Liver (tissue), 9 donors: ENCODE data around the gene RESP18. TPM values are rescaled to one million over a fixed set of nuclear protein-coding genes. Genes with fewer than 3 reads are reported as not detected.

Source experiments
- DNase-seq: peaks from one replicate; pipeline ENCODE4 v3.0.0-alpha.2; 2017; ENCODE audit warnings: low spot score
- H3K27ac ChIP-seq, 2 donors: one replicate each; pipeline ENCODE4 v1.7.0; 2013; ENCODE audit warnings: inconsistent platforms in 2 of 2, low read length in 2 of 2, control low read depth in 1 of 2, low read depth in 1 of 2, mild to moderate bottlenecking in 1 of 2
- H3K27me3 ChIP-seq, 4 donors: one replicate each; pipeline versions ENCODE4 v1.6.1 to v1.7.0; 2013; ENCODE audit warnings: low read length in 3 of 4, inconsistent platforms in 1 of 4, mild to moderate bottlenecking in 1 of 4, moderate library complexity in 1 of 4; ENCODE audit not compliant: control insufficient read depth in 4 of 4, insufficient read depth in 4 of 4
- H3K36me3 ChIP-seq, 4 donors: one replicate each; pipeline versions ENCODE4 v1.6.1 to v1.7.0; 2013; ENCODE audit warnings: low read length in 3 of 4, mild to moderate bottlenecking in 3 of 4, low read depth in 1 of 4, moderate library complexity in 1 of 4; ENCODE audit not compliant: control insufficient read depth in 4 of 4, insufficient read depth in 3 of 4
- H3K4me1 ChIP-seq, 4 donors: one replicate each; pipeline versions ENCODE4 v1.6.1 to v1.7.0; 2013; ENCODE audit warnings: low read length in 3 of 4, mild to moderate bottlenecking in 3 of 4, moderate library complexity in 1 of 4; ENCODE audit not compliant: control insufficient read depth in 4 of 4, insufficient read depth in 4 of 4
- H3K4me3 ChIP-seq, 3 donors: one replicate each; pipeline versions ENCODE4 v1.6.1 to v1.7.0; 2013; ENCODE audit warnings: low read length in 3 of 3, control low read depth in 1 of 3, low read depth in 1 of 3, mild to moderate bottlenecking in 1 of 3
- H3K9ac ChIP-seq, 2 donors: one replicate each; pipeline ENCODE4 v1.7.0; 2013; ENCODE audit warnings: low read length in 2 of 2, mild to moderate bottlenecking in 2 of 2, moderate library complexity in 2 of 2, control low read depth in 1 of 2, low read depth in 1 of 2
- H3K9me3 ChIP-seq, 4 donors: one replicate each; pipeline versions ENCODE4 v1.6.1 to v1.7.0; 2013; ENCODE audit warnings: low read length in 3 of 4; ENCODE audit not compliant: control insufficient read depth in 4 of 4
- EGR1 ChIP-seq, 2 donors: IDR thresholded peaks; 2 replicates each; pipeline ENCODE4 v1.6.1; 2016 to 2018; ENCODE audit warnings: antibody characterized with exemption in 2 of 2, low read depth in 2 of 2
- FOXA1 ChIP-seq: IDR thresholded peaks from 2 replicates; pipeline ENCODE4 v1.6.1; 2016; ENCODE audit warnings: antibody characterized with exemption
- FOXA2 ChIP-seq: IDR thresholded peaks from 2 replicates; pipeline ENCODE4 v1.6.1; 2016; ENCODE audit warnings: antibody characterized with exemption
- GABPA ChIP-seq, 2 donors: IDR thresholded peaks in 1 of 2; conservative IDR thresholded peaks in 1 of 2; 2 replicates each; pipeline ENCODE4 v1.6.1; 2016; ENCODE audit warnings: antibody characterized with exemption in 2 of 2, mild to moderate bottlenecking in 1 of 2, moderate library complexity in 1 of 2
- HNF4A ChIP-seq, 2 donors: conservative IDR thresholded peaks; 2 replicates each; pipeline ENCODE4 v1.6.1; 2016; ENCODE audit warnings: antibody characterized with exemption in 2 of 2, mild to moderate bottlenecking in 2 of 2
- HNF4G ChIP-seq: IDR thresholded peaks from 2 replicates; pipeline ENCODE4 v1.6.1; 2016; ENCODE audit warnings: antibody characterized with exemption
- JUND ChIP-seq, 2 donors: IDR thresholded peaks; 2 replicates each; pipeline ENCODE4 v1.6.1; 2016; ENCODE audit warnings: antibody characterized with exemption in 2 of 2
- NR2F2 ChIP-seq: IDR thresholded peaks from 2 replicates; pipeline ENCODE4 v1.6.1; 2016; ENCODE audit warnings: antibody characterized with exemption
- RAD21 ChIP-seq, 2 donors: IDR thresholded peaks; 2 replicates each; pipeline ENCODE4 v1.6.1; 2016; ENCODE audit warnings: antibody characterized with exemption in 2 of 2, mild to moderate bottlenecking in 2 of 2
- RXRA ChIP-seq, 2 donors: IDR thresholded peaks; 2 replicates each; pipeline ENCODE4 v1.6.1; 2017 to 2018; ENCODE audit warnings: antibody characterized with exemption in 2 of 2, mild to moderate bottlenecking in 1 of 2
- SP1 ChIP-seq: IDR thresholded peaks from 2 replicates; pipeline ENCODE4 v1.6.1; 2018; ENCODE audit warnings: antibody characterized with exemption, mild to moderate bottlenecking
- TAF1 ChIP-seq: conservative IDR thresholded peaks from 2 replicates; pipeline ENCODE4 v1.6.1; 2016; ENCODE audit warnings: antibody characterized with exemption, mild to moderate bottlenecking
- YY1 ChIP-seq: IDR thresholded peaks from 2 replicates; pipeline ENCODE4 v1.6.1; 2016; ENCODE audit warnings: antibody characterized with exemption, mild to moderate bottlenecking
- WGBS: extraction: QIAGEN DNeasy Blood & Tissue Kit; methylation state at CpG from one replicate; pipeline ENCODE4 v1.1.7; 2013; 5-methylcytosine and 5-hydroxymethylcytosine counted together
- polyA plus RNA-seq, 2 donors: library from polyadenylated mRNA; stranded (reverse) in 1 of 2; unstranded in 1 of 2; fragments of 200-250 nt in 1 of 2; fragments of >200 nt in 1 of 2; fragmentation: Nextera tagmentation in 1 of 2; extraction: Ambion mirVana in 1 of 2; gene quantifications; one replicate each; pipeline versions ENCODE4 v1.2.1 to v1.2.3, GENCODE V29; 2013 to 2015
- total RNA-seq, 2 donors: library from RNA; depleted of rRNA; stranded (reverse); fragments of >200 nt; gene quantifications; one replicate each; pipeline ENCODE4 v1.2.3, GENCODE V29; 2014
- TF ChIP-seq, protein P1 (sequence below): IDR thresholded peaks from 2 replicates; pipeline ENCODE4 v1.6.1; 2016; ENCODE audit warnings: antibody characterized with exemption
- TF ChIP-seq, protein P2 (sequence below): IDR thresholded peaks from 2 replicates; pipeline ENCODE4 v1.6.1; 2016; ENCODE audit warnings: antibody characterized with exemption
- TF ChIP-seq, protein P3 (sequence below): fragments of 150-350 bp; IDR thresholded peaks from 2 replicates; pipeline ENCODE4 v1.5.1; 2017; ENCODE audit warnings: improper control_type of control experiment, low read depth, low read length; ENCODE audit not compliant: missing input control
- TF ChIP-seq, protein P4 (sequence below): IDR thresholded peaks from 2 replicates; pipeline ENCODE4 v1.6.1; 2016; ENCODE audit warnings: antibody characterized with exemption, mild to moderate bottlenecking
- TF ChIP-seq, protein P5 (sequence below): IDR thresholded peaks from 2 replicates; pipeline ENCODE4 v1.6.1; 2016; ENCODE audit warnings: antibody characterized with exemption
- donor health status: healthy.
- donor health status: healthy.
- donor health status: healthy.
- donor health status: healthy.
- donor health status: healthy.

Gene RESP18
- total and polyA plus RNA-seq, 4 donors: not detected

DNA sequence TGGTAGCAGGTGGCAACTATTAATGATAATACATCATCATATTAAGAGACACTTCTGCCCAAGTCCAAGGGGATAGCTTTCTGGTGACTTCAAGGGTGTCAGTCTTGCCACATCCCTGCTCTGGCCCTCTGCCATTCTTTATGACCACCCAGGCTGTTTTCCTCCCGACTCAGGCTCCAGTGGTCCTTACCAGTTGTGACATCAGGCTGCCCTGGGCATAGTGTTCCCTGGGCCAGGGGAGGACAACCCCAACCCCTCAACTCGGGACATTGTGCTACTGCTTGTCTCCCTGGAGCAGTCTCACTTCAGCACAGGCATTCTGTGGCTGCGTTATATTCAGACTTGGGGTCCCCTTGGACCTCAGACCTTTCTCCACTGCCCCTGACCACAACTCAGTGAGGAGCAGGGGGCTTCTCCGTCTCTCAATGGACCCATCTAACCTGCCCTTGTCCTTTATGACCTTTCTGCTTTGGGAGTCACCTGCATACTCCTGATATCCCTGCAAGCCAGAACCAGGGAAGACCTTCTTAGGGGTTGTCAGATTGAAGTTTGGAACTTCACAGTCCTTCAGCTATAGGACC lies 40.5 kb downstream of the RESP18 start:
- no peak overlapping the region for H3K27ac ChIP-seq
- H3K36me3 ChIP-seq: no peaks in the 10 kb centered on the region
- no peak overlapping the region for H3K9ac ChIP-seq
- WGBS: 79% methylated on average over 4 of the region's 4 CpGs
- H3K9me3 ChIP-seq: no peaks in the 10 kb centered on the region
- no peaks in the 10 kb centered on the region for H3K27me3 ChIP-seq
- H3K4me1 ChIP-seq: peaks cover 0 to 4% (median 3%) of the 10 kb centered on the region in 4 donors
- no peak for DNase-seq
- H3K4me3 ChIP-seq: no peak overlapping the region
- no peak for TF ChIP-seq TAF1
- TF ChIP-seq, protein P1, sequence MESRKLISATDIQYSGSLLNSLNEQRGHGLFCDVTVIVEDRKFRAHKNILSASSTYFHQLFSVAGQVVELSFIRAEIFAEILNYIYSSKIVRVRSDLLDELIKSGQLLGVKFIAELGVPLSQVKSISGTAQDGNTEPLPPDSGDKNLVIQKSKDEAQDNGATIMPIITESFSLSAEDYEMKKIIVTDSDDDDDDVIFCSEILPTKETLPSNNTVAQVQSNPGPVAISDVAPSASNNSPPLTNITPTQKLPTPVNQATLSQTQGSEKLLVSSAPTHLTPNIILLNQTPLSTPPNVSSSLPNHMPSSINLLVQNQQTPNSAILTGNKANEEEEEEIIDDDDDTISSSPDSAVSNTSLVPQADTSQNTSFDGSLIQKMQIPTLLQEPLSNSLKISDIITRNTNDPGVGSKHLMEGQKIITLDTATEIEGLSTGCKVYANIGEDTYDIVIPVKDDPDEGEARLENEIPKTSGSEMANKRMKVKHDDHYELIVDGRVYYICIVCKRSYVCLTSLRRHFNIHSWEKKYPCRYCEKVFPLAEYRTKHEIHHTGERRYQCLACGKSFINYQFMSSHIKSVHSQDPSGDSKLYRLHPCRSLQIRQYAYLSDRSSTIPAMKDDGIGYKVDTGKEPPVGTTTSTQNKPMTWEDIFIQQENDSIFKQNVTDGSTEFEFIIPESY: no peak
- no peak for TF ChIP-seq FOXA2
- no peak for TF ChIP-seq FOXA1
- TF ChIP-seq HNF4G: no peak
- TF ChIP-seq JUND (IDR thresholded peaks at IDR 0.05): no peak
- TF ChIP-seq, protein P2, sequence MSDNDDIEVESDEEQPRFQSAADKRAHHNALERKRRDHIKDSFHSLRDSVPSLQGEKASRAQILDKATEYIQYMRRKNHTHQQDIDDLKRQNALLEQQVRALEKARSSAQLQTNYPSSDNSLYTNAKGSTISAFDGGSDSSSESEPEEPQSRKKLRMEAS: no peak
- no peak for TF ChIP-seq GABPA (IDR thresholded peaks at IDR 0.05 in 1 of 2, conservative IDR thresholded peaks at IDR 0.05 in 1 of 2)
- TF ChIP-seq NR2F2: no peak
- TF ChIP-seq, protein P3, sequence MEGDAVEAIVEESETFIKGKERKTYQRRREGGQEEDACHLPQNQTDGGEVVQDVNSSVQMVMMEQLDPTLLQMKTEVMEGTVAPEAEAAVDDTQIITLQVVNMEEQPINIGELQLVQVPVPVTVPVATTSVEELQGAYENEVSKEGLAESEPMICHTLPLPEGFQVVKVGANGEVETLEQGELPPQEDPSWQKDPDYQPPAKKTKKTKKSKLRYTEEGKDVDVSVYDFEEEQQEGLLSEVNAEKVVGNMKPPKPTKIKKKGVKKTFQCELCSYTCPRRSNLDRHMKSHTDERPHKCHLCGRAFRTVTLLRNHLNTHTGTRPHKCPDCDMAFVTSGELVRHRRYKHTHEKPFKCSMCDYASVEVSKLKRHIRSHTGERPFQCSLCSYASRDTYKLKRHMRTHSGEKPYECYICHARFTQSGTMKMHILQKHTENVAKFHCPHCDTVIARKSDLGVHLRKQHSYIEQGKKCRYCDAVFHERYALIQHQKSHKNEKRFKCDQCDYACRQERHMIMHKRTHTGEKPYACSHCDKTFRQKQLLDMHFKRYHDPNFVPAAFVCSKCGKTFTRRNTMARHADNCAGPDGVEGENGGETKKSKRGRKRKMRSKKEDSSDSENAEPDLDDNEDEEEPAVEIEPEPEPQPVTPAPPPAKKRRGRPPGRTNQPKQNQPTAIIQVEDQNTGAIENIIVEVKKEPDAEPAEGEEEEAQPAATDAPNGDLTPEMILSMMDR: no peak
- no peak for TF ChIP-seq YY1
- no peak for TF ChIP-seq HNF4A (conservative IDR thresholded peaks at IDR 0.05)
- no peak for TF ChIP-seq SP1
- TF ChIP-seq, protein P4, sequence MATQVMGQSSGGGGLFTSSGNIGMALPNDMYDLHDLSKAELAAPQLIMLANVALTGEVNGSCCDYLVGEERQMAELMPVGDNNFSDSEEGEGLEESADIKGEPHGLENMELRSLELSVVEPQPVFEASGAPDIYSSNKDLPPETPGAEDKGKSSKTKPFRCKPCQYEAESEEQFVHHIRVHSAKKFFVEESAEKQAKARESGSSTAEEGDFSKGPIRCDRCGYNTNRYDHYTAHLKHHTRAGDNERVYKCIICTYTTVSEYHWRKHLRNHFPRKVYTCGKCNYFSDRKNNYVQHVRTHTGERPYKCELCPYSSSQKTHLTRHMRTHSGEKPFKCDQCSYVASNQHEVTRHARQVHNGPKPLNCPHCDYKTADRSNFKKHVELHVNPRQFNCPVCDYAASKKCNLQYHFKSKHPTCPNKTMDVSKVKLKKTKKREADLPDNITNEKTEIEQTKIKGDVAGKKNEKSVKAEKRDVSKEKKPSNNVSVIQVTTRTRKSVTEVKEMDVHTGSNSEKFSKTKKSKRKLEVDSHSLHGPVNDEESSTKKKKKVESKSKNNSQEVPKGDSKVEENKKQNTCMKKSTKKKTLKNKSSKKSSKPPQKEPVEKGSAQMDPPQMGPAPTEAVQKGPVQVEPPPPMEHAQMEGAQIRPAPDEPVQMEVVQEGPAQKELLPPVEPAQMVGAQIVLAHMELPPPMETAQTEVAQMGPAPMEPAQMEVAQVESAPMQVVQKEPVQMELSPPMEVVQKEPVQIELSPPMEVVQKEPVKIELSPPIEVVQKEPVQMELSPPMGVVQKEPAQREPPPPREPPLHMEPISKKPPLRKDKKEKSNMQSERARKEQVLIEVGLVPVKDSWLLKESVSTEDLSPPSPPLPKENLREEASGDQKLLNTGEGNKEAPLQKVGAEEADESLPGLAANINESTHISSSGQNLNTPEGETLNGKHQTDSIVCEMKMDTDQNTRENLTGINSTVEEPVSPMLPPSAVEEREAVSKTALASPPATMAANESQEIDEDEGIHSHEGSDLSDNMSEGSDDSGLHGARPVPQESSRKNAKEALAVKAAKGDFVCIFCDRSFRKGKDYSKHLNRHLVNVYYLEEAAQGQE: no peak
- no peak for TF ChIP-seq RAD21 (IDR thresholded peaks at IDR 0.05)
- TF ChIP-seq RXRA (IDR thresholded peaks at IDR 0.05): no peak
- TF ChIP-seq, protein P5, sequence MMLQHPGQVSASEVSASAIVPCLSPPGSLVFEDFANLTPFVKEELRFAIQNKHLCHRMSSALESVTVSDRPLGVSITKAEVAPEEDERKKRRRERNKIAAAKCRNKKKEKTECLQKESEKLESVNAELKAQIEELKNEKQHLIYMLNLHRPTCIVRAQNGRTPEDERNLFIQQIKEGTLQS: no peak
- TF ChIP-seq EGR1 (IDR thresholded peaks at IDR 0.05; ENCODE audit: low read depth in 2 of 2): no peak
